SK-N-SH (cell line): Measurements from ENCODE around the gene ASIP.

ENCODE experiments used
- CTCF ChIP-seq: fragments of 200-600 bp; sonication (generic); IDR thresholded peaks from 2 replicates; pipeline ENCODE4 v1.6.1; 2017; ENCODE audit warnings: antibody characterized with exemption, mild to moderate bottlenecking, moderate library complexity
- NRF1 ChIP-seq: IDR thresholded peaks from 2 replicates; pipeline ENCODE4 v1.6.1; 2012; ENCODE audit warnings: low read depth, mild to moderate bottlenecking, low read length

- TF ChIP-seq CTCF, result no peak
- TF ChIP-seq NRF1, result no peak
These were observed 20.7 kb upstream of the ASIP start for GRCh38 chr20:34220561-34220960.
